Left lobe of liver (tissue), 2 donors: ENCODE measurements around the gene ARFGAP1. TPM values are rescaled to one million over a fixed set of nuclear protein-coding genes. Genes with fewer than 3 reads are reported as not detected.
A peak's percentile ranks its signal among the peaks of the same experiment; 100 is the strongest.

ENCODE experiments used
- ATAC-seq: fragments of 200-7000 bp; cut with Tn5 transposase; one replicate; pipeline ENCODE4 v1.9.1; 2020; ENCODE audit warnings: mild to moderate bottlenecking, moderate library complexity
- DNase-seq: peaks from one replicate; pipeline ENCODE4 v3.0.0-alpha.2; 2020; ENCODE audit warnings: low spot score
- total RNA-seq: library from RNA; stranded (reverse); gene quantifications from one replicate; pipeline ENCODE4 v1.2.1, GENCODE V29; 2021
- donor health status: DM: no; HTN: no; CAD: no; lungs with moderate emphysema.
- donor health status: DM: no; HTN: yes; CAD: no.

The ARFGAP1 gene
- total RNA-seq, 1 donor from 2014 or later, result 42.6 TPM

DNA sequence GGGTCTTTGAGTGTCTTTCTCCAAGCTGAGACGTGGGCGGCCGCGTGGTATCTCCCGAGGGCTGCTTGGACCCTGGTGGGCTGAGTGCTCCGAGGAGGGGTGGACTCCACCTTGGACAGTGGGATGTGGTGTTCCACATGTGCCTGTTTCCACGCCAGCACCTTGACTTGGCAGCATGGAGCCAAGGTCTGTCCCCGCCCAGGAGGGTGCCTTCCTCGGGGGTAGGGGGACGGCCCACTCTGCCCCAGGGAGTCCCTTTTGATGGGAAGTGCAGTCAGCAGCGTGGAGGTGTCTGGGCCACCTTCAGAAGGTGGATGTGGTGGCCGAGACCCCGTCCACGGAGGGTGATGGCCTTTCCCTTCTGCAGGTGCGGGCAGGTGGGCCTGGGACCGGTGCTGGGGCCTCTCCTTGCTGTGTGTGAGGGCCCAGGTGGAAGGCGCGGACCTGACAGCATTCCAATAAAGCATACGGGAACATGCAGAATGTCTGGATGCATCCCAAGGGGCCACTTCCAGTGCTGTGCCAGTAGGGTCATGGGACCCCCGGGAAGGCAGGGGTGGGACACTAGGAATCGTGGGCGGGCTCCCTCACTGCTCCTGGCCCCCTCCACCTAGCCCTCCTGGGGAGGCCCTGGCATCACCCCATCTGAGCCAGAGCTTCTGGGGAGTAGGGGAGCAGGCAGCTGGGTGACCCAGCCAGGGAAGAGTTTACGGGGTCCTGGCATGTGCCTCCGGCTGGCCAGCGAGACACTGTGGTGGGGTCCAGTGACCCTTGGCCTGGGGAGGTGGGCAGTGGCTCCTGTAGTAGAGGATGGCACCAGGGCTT lies 16.9 kb downstream of the ARFGAP1 start:
- DNase-seq (no peak), ATAC-seq (no peak)

DNA sequence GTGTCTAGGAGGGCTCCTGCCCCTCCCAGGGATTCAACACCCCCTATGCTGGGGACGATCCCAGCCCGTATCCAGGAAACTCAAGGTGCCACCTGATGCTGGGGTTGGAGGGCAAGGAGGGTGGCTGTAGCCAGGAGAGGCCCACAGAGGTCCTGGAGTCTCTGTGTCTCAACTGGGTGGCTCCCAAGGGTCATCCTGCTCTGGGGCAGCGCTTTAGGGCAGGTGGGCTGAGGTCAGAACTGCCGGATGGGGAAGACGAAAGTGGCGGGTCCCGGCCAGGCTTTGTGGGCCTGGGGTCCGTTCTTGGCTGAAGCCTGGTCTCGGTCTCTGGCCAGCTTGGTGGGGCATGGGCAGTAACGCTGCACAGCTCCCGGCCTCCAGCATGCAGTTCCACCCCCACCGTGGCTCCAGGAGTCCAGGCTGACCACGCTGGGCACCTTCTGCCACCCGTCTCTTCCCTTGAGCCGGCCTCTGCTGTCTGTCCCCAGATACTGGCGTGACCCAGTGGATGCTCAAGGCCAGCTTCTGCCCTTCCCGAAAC lies 17.6 kb downstream of the ARFGAP1 start:
- DNase-seq (no peak), ATAC-seq (peak; percentile 6)

DNA sequence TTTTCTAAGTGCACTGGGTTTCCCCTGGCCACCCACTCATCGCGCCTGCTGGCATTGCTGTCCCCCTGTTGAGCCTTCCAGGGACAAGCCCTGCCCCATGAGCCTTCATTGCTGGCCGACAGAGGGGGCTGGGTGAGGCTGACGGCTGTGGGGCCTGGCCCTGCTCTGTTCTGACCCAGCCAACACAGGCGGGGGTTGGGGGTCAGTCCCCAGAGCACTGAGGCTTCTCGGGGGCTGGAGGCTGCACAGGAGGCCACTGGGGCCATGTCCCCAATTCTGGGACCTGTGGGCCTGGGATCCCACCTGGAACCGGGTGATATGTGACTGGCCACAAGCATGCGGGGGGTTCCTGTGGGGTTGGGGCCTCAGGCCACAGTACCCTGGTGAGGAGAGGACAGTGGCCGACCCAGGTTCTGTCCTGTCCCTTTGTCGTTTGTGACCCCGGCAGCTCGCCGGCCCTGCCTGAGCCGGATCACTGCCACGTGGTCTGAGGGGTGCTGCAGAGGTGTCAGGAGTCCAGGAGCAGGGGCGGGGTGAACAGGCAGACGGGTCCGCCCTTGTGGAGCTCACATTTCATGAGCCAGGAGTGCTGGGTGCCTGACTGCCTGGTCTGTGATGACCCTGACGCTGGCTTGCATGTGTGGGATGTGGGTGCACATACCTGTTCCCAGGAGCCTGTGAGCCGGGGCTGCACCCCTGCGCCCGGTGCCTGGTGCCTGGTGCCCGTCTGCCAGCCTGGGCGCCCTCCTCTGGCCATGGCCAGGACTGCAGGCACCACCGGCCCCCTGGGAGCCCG lies 18.3 kb downstream of the ARFGAP1 start:
- DNase-seq (no peak), ATAC-seq (peak; percentile 72)

DNA sequence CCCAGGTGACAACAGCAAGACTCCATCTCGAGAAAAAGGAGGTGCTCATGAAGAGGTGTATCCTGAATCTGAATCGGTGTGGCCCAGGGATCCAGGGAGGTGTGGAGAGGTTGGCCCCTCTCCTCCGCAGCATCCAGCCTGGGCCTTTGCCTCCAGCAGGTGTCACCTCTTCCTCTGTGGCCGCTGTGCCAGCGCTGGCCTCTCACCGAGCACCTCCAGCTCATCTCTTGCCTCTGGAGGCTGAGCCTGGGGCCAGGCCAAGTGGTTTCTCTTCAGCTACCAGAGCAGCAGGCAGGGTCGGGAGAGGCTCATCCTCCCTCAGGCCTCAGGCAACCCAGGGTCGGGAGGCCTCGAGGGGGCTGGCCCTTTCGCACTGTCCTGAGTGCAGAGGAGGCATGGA lies 19.2 kb downstream of the ARFGAP1 start:
- ATAC-seq, result no peak
- no peak for DNase-seq

DNA sequence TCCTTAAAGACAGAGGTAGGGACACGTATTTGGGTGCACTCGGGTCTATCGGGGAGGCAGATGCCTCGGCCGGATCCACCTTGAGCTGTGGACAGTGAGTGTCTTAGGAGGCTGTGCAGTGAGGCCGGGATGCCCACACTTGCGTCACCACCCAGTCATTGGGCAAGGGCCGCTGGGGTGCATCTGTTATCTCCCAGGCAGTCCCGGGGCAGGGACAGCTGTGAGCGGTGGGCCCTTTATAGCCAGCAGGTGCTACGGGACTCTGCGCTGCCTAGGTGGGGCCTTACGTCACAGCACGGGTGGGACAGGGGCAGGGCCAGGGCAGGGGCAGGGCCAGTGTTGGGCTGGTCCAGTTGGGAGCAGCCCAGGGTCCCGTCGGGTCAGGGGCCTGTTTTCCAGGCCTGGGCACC lies 19.7 kb downstream of the ARFGAP1 start:
- ATAC-seq, result no peak
- DNase-seq, result no peak

DNA sequence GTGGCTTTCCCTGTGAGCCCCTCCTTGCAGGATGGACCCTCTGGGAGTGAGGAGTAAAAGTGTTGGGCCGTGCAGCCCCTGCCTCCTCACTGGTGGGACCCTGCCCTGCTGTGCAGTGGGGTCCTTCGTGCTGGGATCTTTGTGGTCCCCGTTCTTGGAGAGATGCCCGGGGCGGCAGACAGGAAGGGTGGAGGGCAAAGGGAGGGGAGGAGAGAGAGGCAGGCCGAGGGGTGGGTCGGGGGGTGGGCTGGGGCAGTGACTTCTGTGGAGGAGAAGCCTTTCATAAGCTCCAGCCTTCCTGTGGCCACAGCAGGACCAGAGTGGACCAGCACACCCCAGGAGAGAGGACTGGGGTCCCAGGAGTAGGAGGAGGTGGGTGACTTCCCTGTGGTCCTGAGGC lies 20.3 kb downstream of the ARFGAP1 start, which contains the start of gene COL20A1:
COL20A1 (plus strand) TSS at position 283 of the 400 bp plus-strand sequence. CDS start 1,922 bp downstream, outside the sequence.
- no peak for ATAC-seq
- DNase-seq, result no peak

DNA sequence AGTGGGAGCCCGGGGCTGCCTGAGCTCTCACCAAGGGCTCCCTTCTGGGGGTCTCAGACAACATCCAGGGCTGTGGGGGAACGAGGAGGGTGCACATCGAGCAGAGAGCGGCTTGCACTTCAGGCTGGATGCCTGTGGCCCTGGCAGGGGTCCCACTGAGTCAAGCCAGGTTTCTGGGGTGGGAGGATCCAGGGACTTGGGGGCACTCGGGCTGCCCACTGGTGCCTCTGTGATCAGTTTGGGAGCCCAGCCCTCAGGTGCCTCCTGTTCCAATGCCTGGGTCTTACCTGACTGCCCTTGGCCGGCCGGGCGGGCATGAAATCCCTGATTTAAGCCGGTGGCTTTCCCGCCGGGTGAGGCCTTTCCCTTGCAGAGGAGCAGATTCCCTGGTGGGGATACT lies 20.8 kb downstream of the ARFGAP1 start:
- no peak for DNase-seq
- no peak for ATAC-seq

DNA sequence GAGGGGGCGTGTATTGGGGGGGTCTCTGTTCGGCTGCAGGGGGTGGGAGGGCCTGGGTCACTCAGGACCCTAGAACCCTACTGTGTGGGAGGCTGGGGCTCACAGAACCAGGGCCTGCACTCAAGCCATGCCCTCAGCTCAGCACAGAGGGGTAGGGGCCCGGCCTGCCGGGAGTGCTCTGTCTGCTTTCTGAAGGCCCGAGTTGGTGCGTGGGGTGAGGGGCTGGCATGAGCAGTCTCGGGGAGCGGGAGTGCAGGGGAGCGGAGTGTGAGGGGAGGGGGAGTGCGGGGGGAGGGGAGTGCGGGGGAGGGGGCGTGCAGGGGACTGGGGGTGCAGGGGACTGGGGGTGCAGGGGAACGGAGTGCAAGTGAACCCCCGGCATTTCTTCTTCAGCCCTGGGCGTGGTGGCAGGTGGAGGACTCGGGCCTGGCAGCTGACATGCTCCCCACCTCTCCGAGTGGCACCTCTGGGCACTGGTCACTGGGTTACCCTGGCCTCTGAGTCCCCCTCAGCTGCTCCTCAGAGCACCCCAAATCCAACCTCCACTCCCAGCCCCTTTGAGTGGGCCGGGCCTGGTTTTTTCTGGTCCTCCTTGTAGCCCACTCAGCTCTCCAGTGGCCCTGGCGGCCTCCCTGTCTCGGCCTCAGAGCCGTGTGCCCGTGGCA lies 21.4 kb downstream of the ARFGAP1 start:
- DNase-seq (no peak), ATAC-seq (no peak)

DNA sequence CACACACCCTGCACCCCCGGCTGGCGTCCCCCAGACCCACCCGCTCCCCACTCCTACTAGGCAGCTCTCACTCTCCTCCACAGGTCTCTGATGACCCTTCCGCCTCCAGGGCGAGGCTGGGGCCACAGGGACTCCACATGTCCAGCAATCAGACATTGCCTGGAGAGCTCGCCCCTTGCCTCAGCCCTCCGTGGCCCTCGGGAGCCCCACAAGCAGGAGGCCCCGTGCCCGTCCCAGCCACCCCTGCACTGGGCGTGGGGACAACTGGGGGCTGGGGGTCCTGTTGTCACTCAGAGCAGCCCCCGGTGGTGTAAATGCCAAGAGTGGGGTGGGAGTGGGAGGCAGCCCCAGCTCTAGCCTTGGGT lies 21.9 kb downstream of the ARFGAP1 start:
- DNase-seq (no peak), ATAC-seq (no peak)

DNA sequence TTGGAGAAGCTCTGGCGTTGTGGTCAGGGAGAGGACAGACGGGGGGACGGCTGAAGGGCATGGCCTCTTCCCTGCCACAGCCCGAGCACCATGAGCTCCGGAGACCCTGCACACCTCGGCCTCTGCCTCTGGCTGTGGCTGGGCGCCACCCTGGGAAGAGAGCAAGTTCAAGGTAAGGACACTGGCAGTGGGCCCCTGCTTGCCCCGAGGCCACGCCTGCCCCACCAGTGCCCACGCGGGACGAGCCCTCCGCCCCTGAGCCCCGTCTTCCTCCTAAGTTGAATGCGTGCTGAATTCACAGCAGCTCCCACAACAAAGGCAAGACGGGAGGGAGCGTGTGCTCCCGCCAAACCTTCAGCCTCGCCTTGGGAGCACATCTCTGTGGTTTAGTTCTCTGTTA lies 22.4 kb downstream of the ARFGAP1 start:
- DNase-seq, result no peak
- ATAC-seq, result no peak

DNA sequence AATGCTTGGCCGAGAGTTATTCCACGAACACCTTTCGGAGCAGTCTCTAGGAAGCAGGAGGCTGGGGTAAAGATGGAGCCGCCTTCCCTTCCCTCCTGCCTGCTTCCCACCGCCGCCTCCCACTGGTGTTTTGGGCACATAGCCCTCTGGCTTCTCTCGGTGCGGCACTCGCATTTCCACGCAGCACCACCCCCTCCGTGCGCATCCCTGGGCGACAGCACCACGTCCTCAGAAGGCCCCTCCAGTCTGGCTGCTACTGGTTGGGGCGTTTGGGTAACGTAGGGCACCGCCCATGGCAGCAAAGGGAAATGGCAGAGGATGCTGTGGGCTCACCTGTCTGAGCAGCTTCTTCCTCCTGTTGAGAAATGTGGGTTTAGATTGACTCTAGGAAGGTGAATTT lies 22.8 kb downstream of the ARFGAP1 start:
- ATAC-seq, result no peak
- DNase-seq, result no peak

DNA sequence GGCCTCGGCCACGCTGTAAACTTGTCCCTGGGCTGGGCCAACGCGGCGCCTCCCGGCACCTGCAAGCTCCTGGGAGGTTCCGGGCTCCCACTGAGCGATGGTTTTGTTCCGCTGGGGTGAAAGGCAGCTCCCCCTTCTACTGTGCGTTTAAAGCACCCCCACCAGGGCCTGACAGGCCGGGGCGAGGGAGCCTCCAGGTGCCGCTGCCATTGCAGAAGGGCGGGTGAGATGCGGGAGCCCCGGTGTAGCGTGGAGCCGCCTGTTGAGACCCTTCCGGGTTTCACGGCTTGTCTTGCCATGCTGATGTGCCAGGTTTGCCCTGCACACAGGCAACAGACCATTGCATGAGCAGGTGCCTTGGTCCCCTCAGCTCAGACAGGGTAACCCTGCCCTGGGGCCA lies 23.2 kb downstream of the ARFGAP1 start:
- DNase-seq (no peak), ATAC-seq (no peak)

DNA sequence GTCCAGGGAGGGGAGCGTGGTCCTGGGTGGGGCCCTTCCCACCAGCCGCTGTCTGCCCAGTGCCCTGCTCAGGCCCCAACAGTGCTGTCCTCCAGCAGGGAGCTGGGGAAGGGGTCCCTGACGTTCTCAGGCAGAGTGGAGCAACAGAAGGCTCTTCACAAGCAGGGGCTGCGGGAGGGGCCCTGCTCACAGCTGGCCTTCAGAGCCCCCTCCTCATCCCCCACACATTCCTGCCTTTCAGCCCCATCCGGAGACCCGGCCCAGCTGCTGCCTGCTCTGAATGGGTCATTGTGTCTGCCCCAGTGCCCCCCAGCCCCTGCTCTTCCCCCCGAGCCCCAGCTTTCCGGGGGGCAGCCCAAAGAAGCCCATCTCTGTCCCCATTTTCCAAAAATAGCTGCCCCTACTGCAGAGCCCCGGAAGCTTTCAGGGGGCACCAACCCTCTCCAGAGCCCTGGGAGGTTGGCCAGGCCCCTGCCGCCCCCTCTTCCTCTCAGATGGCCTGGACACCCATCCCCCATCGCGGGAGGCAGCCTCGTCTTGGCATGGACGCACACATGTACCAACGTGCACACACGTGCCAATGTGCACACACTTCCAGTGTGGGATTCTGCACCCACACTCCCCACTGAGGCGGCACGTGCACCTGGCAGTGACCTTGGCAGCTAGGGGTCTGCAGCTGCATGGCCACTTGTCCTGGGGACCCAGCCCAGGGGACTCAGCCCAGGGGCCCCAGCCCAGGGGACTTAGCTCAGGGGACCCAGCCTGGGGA lies 24.1 kb downstream of the ARFGAP1 start:
- ATAC-seq, result no peak
- DNase-seq, result no peak

DNA sequence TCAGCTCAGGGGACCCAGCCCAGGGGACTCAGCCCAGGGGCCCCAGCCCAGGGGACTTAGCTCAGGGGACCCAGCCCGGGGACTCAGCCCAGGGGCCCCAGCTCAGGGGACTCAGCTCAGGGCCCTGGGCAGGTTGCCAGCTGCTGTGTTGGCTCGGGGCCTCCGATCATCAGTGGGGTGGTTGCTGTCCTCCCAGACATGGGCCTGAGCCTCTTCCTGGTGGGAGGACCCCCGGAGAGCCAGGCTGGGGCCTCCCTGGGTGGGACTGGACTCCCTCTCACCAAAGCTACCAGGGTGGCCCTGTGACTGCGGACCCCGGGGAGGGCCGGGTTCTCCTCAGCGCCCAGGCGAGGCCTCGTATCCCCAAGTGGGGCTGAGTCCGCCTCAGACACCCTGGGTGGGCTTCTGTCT lies 24.8 kb downstream of the ARFGAP1 start:
- DNase-seq, result no peak
- ATAC-seq, result no peak

DNA sequence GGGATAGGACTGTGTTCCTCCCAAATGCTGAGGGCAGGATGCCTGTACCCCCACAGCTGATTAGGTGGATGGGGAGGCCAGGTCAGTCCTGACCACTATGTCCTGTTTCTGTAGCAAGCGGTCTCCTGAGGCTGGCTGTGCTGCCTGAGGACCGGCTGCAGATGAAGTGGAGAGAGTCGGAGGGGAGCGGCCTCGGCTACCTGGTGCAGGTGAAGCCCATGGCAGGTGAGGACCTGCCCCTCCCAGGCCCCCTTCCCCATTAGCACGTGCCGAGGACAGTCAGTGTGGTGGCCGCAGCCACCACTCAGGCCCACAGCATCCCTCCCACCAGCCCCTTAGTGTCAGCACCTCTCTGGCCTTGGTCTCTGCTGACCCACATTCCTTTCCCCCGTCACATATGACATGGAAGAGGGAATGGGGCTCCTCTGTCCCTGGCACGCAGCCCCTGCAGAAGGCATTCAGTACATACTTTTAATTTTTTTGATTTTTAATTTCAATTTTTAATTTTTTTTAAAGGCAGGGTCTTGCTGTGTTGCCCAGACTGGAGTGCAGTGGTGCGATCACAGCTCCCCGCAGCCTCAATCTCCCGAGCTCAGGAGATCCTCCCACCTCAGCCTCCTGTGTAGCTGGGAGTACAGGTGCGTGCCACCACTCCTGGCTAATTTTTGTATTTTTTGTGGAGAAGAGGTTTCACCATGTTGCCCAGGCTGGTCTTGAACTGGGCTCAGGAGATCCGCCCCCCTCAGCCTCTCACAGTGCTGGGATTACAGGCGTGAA lies 25.4 kb downstream of the ARFGAP1 start:
- DNase-seq, result no peak
- no peak for ATAC-seq

DNA sequence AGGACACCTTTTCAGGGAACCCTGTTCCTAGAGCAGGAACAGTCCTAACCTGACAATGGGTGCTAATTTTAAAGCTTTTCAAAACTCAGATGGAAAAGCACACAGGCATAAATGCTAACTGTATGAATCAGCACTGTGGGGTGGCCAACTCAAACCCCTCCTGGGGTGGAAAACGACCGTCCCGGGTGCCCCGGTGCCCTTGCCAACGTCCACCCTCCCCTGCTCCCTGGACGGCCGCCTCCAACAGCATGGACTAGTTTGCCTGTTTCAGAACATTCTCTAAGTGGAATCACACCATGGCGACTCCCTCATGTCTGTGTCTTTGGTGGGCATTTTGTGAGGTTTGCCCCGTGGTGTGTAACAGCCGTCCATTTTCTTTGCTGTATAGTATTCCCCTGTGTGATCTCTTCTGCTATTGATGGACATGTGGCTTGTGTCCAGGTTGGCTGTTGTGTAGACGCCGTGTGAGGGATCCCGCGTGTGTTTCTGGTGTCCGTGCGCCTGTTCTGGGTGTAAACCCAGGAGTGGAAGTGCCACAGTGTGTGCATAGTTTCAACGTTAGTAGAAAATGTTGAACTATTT lies 26.2 kb downstream of the ARFGAP1 start:
- ATAC-seq (no peak), DNase-seq (no peak)

DNA sequence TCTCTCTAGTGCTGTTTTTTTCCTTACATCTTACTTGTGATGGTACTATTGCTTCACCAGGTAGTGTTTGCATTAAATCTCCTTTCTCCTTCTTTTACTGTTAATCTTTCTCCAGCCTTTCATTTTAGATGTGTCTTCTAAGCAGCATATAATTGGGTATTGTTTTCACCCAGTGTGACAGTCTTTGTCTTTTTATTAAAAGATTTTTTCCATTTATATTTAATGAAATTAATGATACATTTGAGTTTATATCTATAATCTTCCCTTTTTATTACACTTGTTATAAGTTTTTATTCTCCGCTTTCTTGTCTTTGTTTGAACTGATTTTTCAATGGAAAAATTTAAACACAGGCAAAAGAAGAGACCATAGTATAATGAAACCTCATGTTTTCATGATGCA lies 29.1 kb downstream of the ARFGAP1 start:
- DNase-seq, result no peak
- no peak for ATAC-seq

DNA sequence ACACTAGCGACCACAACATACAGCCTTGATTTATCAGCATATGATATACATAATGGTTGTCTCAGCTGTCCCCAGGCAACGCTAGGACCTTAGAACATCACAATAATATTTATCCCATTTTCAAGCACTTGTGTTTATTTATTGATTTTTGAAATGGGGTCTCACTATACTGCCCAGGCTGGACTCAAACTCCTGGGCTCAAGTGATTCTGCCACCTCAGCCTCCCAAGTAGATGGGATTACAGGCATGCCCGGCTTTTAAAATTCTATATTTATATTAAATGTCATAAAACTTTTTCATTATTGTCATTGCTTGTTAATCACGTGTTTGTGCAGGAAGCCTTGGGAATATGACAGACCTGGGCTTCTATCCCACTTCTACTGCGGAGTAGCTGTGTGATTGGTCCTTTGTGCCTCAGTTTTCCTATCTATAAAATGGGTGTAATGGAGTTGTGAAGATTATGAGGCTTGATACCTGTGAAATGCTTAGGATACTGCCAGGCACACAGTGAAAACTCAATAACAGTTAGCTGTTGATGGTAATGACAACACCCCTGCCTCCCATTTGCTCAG lies 30.6 kb downstream of the ARFGAP1 start:
- ATAC-seq (no peak), DNase-seq (no peak)

DNA sequence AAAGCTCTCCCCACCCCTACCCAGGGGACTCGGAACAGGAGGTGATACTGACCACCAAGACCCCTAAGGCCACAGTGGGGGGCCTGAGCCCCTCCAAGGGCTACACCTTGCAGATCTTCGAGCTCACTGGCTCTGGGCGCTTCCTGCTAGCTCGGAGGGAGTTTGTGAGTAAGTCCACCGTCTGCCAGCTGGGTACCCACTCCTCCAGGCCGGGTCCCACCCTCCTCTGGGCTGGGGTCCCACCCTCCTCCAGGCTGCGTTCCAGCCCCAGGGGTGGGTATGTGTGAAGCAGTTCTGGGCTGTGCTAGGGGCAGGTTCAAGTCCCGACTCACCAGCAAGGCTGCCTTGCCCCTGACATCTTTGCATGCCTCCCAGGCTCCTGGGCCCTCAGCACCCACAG lies 32.8 kb downstream of the ARFGAP1 start:
- ATAC-seq (no peak), DNase-seq (no peak)
